Urothelium cell line (cell line): ENCODE results near the gene PTPN2.
A peak's percentile ranks its signal among the peaks of the same experiment; 100 is the strongest.

Experiments
- DNase-seq: peaks from one replicate; pipeline ENCODE4 v3.0.0; 2011; ENCODE audit warnings: low spot score, mixed read lengths
- FAIRE-seq: peaks from 2 replicates; lab custom pipeline; 2011; peaks lifted over from hg19 to GRCh38; lab: Jason Lieb, UNC

Gene PTPN2

DNA sequence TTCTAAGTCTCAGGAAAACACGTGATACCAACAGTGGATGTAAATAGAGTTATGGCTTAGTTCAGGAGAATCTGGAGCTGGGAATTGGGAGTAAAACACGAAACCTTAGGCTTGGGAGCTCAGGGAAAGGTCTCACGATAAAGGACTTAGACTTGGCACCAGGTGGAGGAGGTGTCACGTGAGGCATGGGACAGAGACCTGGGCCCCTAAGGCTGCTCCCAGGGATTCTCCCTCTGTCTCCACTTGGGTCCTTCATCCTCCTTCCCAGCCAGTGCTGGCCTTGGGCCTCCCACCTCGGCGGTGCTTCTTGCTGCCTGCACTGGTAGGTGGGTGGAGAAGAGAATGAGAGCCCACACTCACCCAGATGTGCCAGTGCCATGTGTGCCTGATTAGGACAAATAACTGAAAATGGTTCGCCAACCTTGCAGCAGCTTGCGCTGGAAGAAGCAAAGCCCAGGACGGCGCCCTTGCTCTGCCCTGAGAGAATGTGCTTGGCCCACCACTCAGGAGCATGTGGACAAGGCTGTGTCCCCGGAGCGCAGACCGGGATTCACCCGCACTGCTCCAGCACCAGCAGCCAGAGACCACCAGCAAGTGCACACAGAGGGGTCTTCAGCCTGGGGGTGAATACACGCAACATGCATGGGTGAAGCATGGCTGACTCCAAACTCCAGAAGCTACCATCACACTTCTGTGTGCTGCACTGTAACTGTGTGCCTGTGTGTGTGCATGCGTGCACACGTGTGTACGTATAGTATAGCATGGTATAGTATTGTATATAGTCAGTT, 133.1 kb downstream of the PTPN2 start:
- no peak for FAIRE-seq
- peak; percentile 45 for DNase-seq

DNA sequence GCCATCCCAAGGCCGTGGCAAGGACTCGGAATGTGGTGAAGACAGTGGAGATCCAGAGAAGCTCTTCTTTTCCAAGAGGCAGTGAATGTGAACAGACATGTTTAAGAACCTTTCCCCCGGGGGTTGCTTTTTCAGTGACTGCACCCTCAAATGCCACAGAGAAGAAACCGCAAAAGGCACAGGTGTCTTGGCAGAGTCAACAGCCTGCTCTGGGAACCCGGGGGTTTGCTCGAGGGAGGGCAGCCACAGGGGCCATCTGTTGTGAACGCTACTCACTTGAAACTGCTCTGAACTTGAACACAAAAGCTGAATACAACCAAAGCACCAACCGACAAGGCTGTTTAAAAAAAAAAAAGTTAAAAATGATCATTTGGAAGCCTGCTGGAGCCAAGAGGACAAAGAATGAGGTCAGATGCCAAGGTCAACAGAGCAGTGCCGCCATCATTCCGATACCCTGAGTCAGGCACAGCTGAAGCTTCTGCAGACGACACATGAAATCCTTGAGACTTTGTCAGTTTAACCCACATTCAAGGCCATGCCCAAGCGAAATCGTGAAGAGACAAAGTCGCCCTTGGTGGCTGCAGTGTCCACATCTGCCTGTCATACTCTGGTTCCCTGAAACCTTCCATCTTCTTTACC, 133.8 kb downstream of the PTPN2 start:
- DNase-seq (peak; percentile 95), FAIRE-seq (peak; percentile 98)

- DNase-seq = peak; percentile 12
- FAIRE-seq = peak; percentile 96
These were observed 134.9 kb downstream of the PTPN2 start for GRCh38 chr18:12749121-12749520.

DNA sequence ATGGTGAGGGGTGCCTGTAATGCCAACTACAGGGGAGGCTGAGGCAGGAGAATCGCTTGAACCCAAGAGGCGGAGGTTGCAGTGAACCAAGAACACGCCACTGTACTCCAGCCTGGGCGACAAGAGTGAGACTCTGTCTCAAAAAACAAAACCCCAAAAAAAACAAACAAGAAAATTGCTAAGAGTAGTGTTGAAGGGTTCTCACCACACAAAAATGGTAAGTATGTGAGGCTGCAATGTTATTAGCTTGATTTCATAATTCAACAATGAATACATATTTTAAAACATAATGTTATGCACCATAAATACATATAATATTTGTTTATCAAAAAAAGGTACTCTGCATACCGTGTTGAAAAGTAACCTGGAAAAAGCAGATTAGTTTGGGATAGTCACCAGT, 135.4 kb downstream of the PTPN2 start:
- FAIRE-seq (peak; percentile 40), DNase-seq (no peak)

- DNase-seq = peak; percentile 24
These were observed 136.3 kb downstream of the PTPN2 start for GRCh38 chr18:12747530-12748315.

DNA sequence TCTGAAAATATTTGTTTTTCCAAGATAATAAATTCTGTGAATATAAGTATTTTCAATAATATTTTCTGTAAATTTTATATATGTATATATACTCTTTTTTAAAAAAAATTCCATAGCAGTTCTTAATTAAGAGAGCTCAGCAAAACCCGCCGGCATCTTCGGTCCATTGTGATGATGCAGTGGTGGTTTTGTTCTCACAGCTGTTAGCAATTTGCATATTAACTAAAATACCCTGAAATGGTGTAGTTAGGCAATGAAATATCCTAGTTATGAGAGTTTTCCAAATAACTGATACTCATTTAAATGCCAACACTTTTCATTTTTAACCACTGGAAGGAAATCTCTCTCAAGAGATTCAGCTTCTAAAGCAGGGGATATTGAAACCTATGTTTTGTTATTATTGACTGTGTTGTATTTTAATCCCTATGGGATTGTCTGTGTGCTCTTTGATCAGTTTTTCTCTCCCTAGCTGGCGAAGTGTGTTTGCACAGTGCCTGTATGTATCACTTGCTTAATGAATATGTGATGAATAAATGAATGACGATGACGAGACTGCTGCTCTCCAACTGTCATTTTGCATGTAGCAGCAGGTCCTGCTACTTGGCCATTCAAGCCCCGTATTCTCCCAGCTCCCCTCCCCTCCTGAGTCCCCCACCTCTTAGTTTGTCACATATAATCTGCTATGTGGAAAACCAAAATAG, 138.8 kb downstream of the PTPN2 start:
- no peak for FAIRE-seq
- no peak for DNase-seq

More at GRCh38 chr18:12747530-12748315, 136.3 kb downstream of the PTPN2 start:
- FAIRE-seq = peak; percentile 68

GRCh38 chr18:12744103-12744502, 139.9 kb downstream of the PTPN2 start:
- FAIRE-seq (peak; percentile 84), DNase-seq (peak; percentile 82)

GRCh38 chr18:12742453-12742852, 141.6 kb downstream of the PTPN2 start:
- no peak for DNase-seq
- FAIRE-seq = peak; percentile 84
